ENCODE measurements around the gene PHF23.

DNA sequence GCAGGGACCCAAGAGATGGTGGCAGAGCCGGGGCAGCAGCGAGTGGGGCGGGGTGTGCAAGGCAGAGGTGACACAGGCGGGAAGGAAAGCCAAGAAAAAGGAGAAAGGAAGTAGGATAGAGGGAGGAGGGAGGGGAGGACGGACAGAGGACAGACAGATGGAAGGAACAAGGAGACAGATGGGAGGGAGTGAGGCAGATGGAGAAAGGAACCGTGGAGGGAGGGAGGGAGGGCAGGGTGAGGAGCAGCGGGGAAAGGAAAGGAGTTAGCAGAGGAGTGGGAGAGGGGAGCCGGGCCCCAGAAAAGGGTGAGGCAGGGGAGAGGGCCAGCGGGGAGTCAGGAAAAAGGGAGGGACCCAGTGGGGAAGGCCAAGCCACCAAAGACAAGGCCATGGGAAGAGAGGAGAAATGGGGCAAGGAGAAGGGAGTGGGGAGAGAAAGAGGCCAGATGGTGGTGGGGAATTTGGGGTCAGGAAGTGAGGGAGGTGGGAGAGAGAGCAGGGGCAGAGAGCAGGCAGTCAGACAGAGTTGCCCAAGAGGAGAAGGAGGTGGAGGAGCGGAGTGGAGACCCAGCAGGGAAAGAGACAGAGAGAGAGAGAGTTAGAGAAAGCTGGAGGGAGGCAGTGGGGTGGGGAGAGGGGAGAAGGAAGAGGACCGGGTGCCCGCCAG, 46.9 kb downstream of the PHF23 start:
- TF ChIP-seq, protein P1, sequence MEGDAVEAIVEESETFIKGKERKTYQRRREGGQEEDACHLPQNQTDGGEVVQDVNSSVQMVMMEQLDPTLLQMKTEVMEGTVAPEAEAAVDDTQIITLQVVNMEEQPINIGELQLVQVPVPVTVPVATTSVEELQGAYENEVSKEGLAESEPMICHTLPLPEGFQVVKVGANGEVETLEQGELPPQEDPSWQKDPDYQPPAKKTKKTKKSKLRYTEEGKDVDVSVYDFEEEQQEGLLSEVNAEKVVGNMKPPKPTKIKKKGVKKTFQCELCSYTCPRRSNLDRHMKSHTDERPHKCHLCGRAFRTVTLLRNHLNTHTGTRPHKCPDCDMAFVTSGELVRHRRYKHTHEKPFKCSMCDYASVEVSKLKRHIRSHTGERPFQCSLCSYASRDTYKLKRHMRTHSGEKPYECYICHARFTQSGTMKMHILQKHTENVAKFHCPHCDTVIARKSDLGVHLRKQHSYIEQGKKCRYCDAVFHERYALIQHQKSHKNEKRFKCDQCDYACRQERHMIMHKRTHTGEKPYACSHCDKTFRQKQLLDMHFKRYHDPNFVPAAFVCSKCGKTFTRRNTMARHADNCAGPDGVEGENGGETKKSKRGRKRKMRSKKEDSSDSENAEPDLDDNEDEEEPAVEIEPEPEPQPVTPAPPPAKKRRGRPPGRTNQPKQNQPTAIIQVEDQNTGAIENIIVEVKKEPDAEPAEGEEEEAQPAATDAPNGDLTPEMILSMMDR (IDR thresholded peaks at IDR 0.05): no peak
- no peak for TF ChIP-seq ZFX (IDR thresholded peaks at IDR 0.05; ENCODE audit: borderline replicate concordance)

Measured in 22Rv1 (cell line).